NB4 (cell line): ENCODE results near the gene CETP.

ENCODE experiments used
- CTCF ChIP-seq: IDR thresholded peaks from one replicate; pipeline ENCODE4 v1.5.1; 2012; ENCODE audit warnings: low read depth, low read length
- POLR2A ChIP-seq: IDR thresholded peaks from 2 replicates; pipeline ENCODE4 v1.6.1; 2011; ENCODE audit warnings: mild to moderate bottlenecking; ENCODE audit not compliant: insufficient read length; ENCODE audit errors: extremely low read depth

GRCh38 chr16:56975714-56976113, 14.0 kb downstream of the CETP start:
- TF ChIP-seq POLR2A: no peak
- TF ChIP-seq CTCF: no peak
